ENCODE measurements around the gene MPST.

MPST gene

GRCh38 chr22:37043209-37043827 lies 23.8 kb downstream of the MPST start:
- Histone ChIP-seq H3K27ac (no peak overlapping the region), H3K9ac (ENCODE audit: insufficient read length) (no peak overlapping the region)

GRCh38 chr22:37043828-37044538 lies 24.4 kb downstream of the MPST start:
- no peaks in the 10 kb centered on the region for H3K9me3 ChIP-seq (ENCODE audit: low read depth, low read length)
- H3K27ac ChIP-seq = no peak overlapping the region
- H3K36me3 ChIP-seq (ENCODE audit: insufficient read depth, low read length) = no peaks in the 10 kb centered on the region
- no peak overlapping the region for H3K9ac ChIP-seq (ENCODE audit: insufficient read length)
- DNase-seq (ENCODE audit: low read depth, low spot score) = no peak
- TF ChIP-seq POLR2AphosphoS5 (IDR thresholded peaks at IDR 0.05; ENCODE audit: borderline replicate concordance, low read depth, low read length) = no peak
- no peak for TF ChIP-seq EZH2 (IDR thresholded peaks at IDR 0.05)
- TF ChIP-seq FOXP2 (optimal IDR thresholded peaks at IDR 0.05; ENCODE audit: control extremely low read depth, extremely low read length, insufficient read depth) = no peak
- H3K4me3 ChIP-seq = no peak overlapping the region

More at GRCh38 chr22:37043209-37043827, 23.8 kb downstream of the MPST start:
- TF ChIP-seq EZH2 (IDR thresholded peaks at IDR 0.05) (no peak), POLR2AphosphoS5 (IDR thresholded peaks at IDR 0.05; ENCODE audit: borderline replicate concordance, low read depth, low read length) (no peak), FOXP2 (optimal IDR thresholded peaks at IDR 0.05; ENCODE audit: control extremely low read depth, extremely low read length, insufficient read depth) (no peak)
- DNase-seq (ENCODE audit: low read depth, low spot score) = no peak
- Histone ChIP-seq H3K4me3 (no peak overlapping the region), H3K36me3 (ENCODE audit: insufficient read depth, low read length) (no peaks in the 10 kb centered on the region), H3K9me3 (ENCODE audit: low read depth, low read length) (no peaks in the 10 kb centered on the region)

GRCh38 chr22:37044634-37045625 lies 25.4 kb downstream of the MPST start:
- no peaks in the 10 kb centered on the region for H3K36me3 ChIP-seq (ENCODE audit: insufficient read depth, low read length)
- H3K27ac ChIP-seq = no peak overlapping the region
- H3K4me3 ChIP-seq = no peak overlapping the region
- no peaks in the 10 kb centered on the region for H3K9me3 ChIP-seq (ENCODE audit: low read depth, low read length)
- H3K9ac ChIP-seq (ENCODE audit: insufficient read length) = no peak overlapping the region
- TF ChIP-seq EZH2 (IDR thresholded peaks at IDR 0.05) = no peak
- no peak for TF ChIP-seq POLR2AphosphoS5 (IDR thresholded peaks at IDR 0.05; ENCODE audit: borderline replicate concordance, low read depth, low read length)
- no peak for TF ChIP-seq FOXP2 (optimal IDR thresholded peaks at IDR 0.05; ENCODE audit: control extremely low read depth, extremely low read length, insufficient read depth)
- DNase-seq (ENCODE audit: low read depth, low spot score) = no peak

GRCh38 chr22:37045958-37046357 lies 26.4 kb downstream of the MPST start:
- Histone ChIP-seq H3K36me3 (ENCODE audit: insufficient read depth, low read length) (no peaks in the 10 kb centered on the region), H3K4me3 (no peak overlapping the region), H3K9ac (ENCODE audit: insufficient read length) (no peak overlapping the region), H3K9me3 (ENCODE audit: low read depth, low read length) (no peaks in the 10 kb centered on the region), H3K27ac (no peak overlapping the region)
- DNase-seq (ENCODE audit: low read depth, low spot score) = no peak
- TF ChIP-seq POLR2AphosphoS5 (IDR thresholded peaks at IDR 0.05; ENCODE audit: borderline replicate concordance, low read depth, low read length) (no peak), FOXP2 (optimal IDR thresholded peaks at IDR 0.05; ENCODE audit: control extremely low read depth, extremely low read length, insufficient read depth) (no peak), EZH2 (IDR thresholded peaks at IDR 0.05) (no peak)

GRCh38 chr22:37046589-37046988 lies 27.0 kb downstream of the MPST start:
- Histone ChIP-seq H3K36me3 (ENCODE audit: insufficient read depth, low read length) (no peaks in the 10 kb centered on the region), H3K9ac (ENCODE audit: insufficient read length) (no peak overlapping the region), H3K27ac (no peak overlapping the region), H3K9me3 (ENCODE audit: low read depth, low read length) (no peaks in the 10 kb centered on the region), H3K4me3 (no peak overlapping the region)
- DNase-seq (ENCODE audit: low read depth, low spot score) = no peak
- TF ChIP-seq EZH2 (IDR thresholded peaks at IDR 0.05) (no peak), FOXP2 (optimal IDR thresholded peaks at IDR 0.05; ENCODE audit: control extremely low read depth, extremely low read length, insufficient read depth) (no peak), POLR2AphosphoS5 (IDR thresholded peaks at IDR 0.05; ENCODE audit: borderline replicate concordance, low read depth, low read length) (no peak)

GRCh38 chr22:37047006-37047405 lies 27.5 kb downstream of the MPST start:
- H3K36me3 ChIP-seq (ENCODE audit: insufficient read depth, low read length) = no peaks in the 10 kb centered on the region
- no peaks in the 10 kb centered on the region for H3K9me3 ChIP-seq (ENCODE audit: low read depth, low read length)
- H3K9ac ChIP-seq (ENCODE audit: insufficient read length) = no peak overlapping the region
- H3K4me3 ChIP-seq = no peak overlapping the region
- no peak for DNase-seq (ENCODE audit: low read depth, low spot score)
- TF ChIP-seq FOXP2 (optimal IDR thresholded peaks at IDR 0.05; ENCODE audit: control extremely low read depth, extremely low read length, insufficient read depth) (no peak), POLR2AphosphoS5 (IDR thresholded peaks at IDR 0.05; ENCODE audit: borderline replicate concordance, low read depth, low read length) (no peak), EZH2 (IDR thresholded peaks at IDR 0.05) (no peak)
- no peak overlapping the region for H3K27ac ChIP-seq

- Histone ChIP-seq H3K4me3 (no peak overlapping the region), H3K36me3 (ENCODE audit: insufficient read depth, low read length) (no peaks in the 10 kb centered on the region), H3K27ac (no peak overlapping the region), H3K9ac (ENCODE audit: insufficient read length) (no peak overlapping the region), H3K9me3 (ENCODE audit: low read depth, low read length) (no peaks in the 10 kb centered on the region)
- DNase-seq (ENCODE audit: low read depth, low spot score) = no peak
- TF ChIP-seq FOXP2 (optimal IDR thresholded peaks at IDR 0.05; ENCODE audit: control extremely low read depth, extremely low read length, insufficient read depth) (no peak), EZH2 (IDR thresholded peaks at IDR 0.05) (no peak), POLR2AphosphoS5 (IDR thresholded peaks at IDR 0.05; ENCODE audit: borderline replicate concordance, low read depth, low read length) (no peak)
Observed at GRCh38 chr22:37048133-37048532, 28.6 kb downstream of the MPST start.

GRCh38 chr22:37049224-37049623 lies 29.7 kb downstream of the MPST start:
- H3K27ac ChIP-seq = no peak overlapping the region
- TF ChIP-seq POLR2AphosphoS5 (IDR thresholded peaks at IDR 0.05; ENCODE audit: borderline replicate concordance, low read depth, low read length) (no peak), EZH2 (IDR thresholded peaks at IDR 0.05) (no peak), FOXP2 (optimal IDR thresholded peaks at IDR 0.05; ENCODE audit: control extremely low read depth, extremely low read length, insufficient read depth) (no peak)
- no peak overlapping the region for H3K4me3 ChIP-seq
- no peak overlapping the region for H3K9ac ChIP-seq (ENCODE audit: insufficient read length)
- H3K9me3 ChIP-seq (ENCODE audit: low read depth, low read length) = no peaks in the 10 kb centered on the region
- no peak for DNase-seq (ENCODE audit: low read depth, low spot score)
- no peaks in the 10 kb centered on the region for H3K36me3 ChIP-seq (ENCODE audit: insufficient read depth, low read length)

Measured in SK-N-MC (cell line).